GM10266 (cell line): ENCODE data around the gene DLGAP1.

Experiments
- DNase-seq: peaks from one replicate; pipeline ENCODE4 v3.0.0; 2012; ENCODE audit errors: extremely low spot score
- TF ChIP-seq, protein P1 (sequence below): IDR thresholded peaks from 2 replicates; pipeline ENCODE4 v1.5.1; 2012; ENCODE audit warnings: mild to moderate bottlenecking, low read depth; ENCODE audit not compliant: control insufficient read depth, insufficient read depth; ENCODE audit errors: missing control alignments

DLGAP1 gene

DNA sequence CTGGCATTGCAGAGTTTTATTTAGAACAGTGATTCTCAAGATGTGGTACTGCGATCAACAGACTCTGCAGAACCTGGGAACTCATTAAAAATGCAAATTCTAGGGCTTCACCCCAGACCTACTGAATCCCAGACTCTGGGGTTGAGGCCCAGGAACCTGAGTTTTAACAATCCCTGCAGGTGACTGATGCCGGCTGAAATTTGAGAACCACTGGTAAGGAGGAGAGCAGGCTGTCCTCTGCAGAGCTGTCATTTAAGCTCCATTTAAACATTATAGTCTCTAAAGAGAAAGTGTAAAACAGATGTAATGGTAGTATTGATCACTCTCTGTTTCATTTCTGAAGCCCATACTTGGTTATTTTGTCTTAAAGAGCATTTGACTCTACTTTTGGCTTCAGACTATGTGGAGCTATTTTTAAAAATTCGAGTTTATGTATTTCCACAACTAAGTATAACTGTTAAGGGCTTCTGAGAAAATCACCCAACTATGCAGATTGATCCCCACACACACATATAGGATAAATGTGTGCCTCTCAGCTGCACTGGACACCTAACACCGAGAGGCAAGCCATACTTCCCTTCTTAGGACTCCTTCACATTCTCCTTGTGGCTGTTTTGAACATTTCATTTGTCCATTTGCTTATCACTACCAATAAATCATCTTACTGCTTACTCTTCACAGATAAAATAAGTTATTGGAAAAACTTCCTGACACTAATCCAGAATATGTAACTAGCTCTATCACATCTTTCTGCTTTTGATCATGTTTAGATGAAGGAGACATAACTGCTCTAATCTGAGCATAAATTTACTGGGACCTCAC is 487.5 kb downstream of the DLGAP1 start:
- DNase-seq: no peak
- TF ChIP-seq, protein P1, sequence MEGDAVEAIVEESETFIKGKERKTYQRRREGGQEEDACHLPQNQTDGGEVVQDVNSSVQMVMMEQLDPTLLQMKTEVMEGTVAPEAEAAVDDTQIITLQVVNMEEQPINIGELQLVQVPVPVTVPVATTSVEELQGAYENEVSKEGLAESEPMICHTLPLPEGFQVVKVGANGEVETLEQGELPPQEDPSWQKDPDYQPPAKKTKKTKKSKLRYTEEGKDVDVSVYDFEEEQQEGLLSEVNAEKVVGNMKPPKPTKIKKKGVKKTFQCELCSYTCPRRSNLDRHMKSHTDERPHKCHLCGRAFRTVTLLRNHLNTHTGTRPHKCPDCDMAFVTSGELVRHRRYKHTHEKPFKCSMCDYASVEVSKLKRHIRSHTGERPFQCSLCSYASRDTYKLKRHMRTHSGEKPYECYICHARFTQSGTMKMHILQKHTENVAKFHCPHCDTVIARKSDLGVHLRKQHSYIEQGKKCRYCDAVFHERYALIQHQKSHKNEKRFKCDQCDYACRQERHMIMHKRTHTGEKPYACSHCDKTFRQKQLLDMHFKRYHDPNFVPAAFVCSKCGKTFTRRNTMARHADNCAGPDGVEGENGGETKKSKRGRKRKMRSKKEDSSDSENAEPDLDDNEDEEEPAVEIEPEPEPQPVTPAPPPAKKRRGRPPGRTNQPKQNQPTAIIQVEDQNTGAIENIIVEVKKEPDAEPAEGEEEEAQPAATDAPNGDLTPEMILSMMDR: no peak

DNA sequence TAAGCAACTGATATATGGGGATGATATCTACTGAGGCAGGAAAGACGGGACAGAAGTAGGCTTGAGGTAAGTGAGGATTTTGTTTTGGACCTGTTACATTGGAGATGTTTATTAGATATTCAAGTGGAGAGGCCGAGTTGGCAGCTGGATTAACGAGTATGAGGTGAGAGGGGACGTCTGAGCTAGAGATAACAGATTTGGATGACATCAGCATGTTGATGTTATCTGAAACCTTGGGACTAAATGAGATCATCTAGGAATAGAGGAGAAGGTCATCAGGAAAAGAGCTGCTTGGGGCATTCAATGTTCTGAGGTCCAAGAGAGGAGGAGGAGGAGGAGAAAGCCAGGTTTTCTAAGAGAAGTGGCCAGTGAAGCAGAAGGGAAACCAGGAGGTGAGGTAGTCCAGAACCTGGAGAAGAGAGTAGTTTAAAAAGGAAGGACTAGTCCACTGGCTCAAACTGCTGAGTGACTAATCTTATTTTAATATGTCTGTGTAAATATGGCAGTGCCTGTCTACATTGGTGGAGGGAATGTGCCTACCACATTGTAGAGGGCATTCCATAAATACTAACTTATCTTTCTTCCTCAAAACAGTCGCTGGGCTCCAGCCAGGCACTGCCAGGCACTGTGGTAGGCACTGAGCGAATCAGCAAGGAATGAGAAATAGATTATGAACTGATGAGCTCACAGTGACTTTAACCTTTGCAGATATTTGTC is 488.3 kb downstream of the DLGAP1 start:
- TF ChIP-seq, protein P1: no peak
- DNase-seq: no peak

DNA sequence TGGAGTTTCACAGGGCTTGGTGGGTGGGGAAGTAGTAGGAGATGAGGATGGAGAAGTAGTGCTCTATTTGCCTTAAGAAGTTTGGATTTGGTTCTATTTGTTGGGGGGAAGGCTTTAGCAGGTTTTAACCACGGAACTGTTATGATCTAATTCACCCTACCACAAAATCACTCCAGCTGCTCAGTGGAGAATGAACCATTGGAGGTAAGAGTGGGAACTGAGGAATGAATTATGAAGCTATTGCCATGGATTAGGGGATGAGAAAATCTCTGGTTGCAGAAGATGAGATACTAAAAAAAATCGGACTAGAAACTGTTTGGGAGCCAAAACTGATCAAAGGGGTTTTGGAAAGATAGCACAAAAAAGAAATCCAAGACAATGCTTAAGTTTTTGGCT is 488.9 kb downstream of the DLGAP1 start:
- TF ChIP-seq, protein P1: no peak
- no peak for DNase-seq

DNA sequence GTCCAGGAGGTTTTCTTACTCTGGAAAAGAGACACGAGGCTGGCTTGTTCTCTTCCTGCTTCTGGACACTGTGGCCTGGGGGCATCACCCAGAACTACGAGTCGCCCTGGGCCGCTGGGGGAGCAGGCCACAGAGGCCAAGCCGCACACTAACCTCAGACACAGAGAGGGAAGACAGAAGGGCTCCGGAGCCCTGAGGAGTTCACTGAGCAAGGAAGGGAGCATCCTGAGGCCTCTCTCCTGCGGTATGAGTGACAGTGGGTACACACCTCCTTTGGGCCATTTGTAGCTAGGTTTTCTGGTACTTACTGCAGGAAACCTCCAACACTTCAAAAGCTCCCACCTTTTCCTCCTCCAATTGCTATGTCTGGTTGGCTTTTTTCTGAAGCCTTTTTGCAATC is 494.1 kb downstream of the DLGAP1 start:
- TF ChIP-seq, protein P1: no peak
- no peak for DNase-seq

DNA sequence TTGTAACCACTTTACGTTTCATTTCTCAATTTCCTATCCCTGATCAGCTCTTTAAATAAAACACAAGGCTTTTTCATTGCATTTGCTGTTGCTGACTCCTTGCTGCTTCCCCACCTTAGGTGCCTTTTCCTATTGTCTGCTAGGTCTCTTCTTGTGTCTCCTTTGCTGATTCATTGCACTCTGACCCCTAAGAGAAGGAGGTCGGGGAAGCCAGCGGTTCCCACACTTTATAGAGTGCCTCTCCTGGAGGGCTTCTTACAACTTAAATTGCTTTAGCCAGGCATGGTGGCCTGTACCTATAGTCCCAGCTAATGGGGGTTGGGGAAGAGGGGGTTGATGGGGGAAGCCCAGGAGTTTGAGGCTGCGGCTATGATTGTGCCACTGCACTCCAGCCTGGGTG is 495.0 kb downstream of the DLGAP1 start:
- no peak for DNase-seq
- TF ChIP-seq, protein P1: no peak

DNA sequence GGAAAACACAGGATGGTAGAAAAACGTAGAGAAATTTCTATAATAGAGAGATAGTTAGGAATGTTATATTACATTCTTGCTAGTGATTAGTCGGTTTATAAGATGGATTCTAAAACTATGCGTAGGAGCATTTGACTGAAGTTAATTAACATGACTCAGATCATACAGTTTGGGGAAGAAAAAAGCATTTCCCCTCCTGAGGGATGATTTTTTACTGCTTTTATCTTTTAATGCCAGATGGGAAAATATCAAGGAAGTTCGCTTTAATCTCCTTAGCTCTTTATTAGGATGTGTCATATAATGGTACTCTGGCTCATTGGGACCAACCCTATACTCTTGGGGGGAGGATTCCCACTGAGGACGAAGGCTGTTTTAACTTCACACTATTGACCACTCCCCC is 503.1 kb downstream of the DLGAP1 start:
- TF ChIP-seq, protein P1: no peak
- no peak for DNase-seq
